OCI-LY7 (cell line): ENCODE results near the gene ANO9. TPM values are rescaled to one million over a fixed set of nuclear protein-coding genes. Genes with fewer than 3 reads are reported as not detected.

Experiments
- BruUV-seq: library from RNA; stranded (reverse); fragments of 400-500 nt; replicated peaks from 2 replicates; lab custom pipeline; 2021; lab: Mats Ljungman, UMichigan
- CTCF ChIA-PET: fragments of 300-600 bp; sonication (Branson Sonifier 250); formaldehyde crosslinking; loops from one replicate; lab custom pipeline; 2022; ENCODE audit warnings: antibody characterized with exemption; ENCODE audit not compliant: unreplicated experiment; lab: Charles Lee
- POLR2A ChIA-PET: fragments of 300-600 bp; sonication (Branson Sonifier 250); formaldehyde crosslinking; loops from one replicate; lab custom pipeline; 2022; ENCODE audit warnings: antibody characterized with exemption; lab: Charles Lee
- DNase-seq: peaks from one replicate; pipeline ENCODE4 v3.0.0-alpha.2; 2015; ENCODE audit warnings: low spot score
- H2AFZ ChIP-seq: fragments of 200-600 bp; sonication (generic), shearing (Covaris generic); 2 replicates; pipeline ENCODE4 v1.6.1; 2014; ENCODE audit warnings: mild to moderate bottlenecking, antibody characterized with exemption, low read length, moderate library complexity
- H3K27ac ChIP-seq: fragments of 200-600 bp; sonication (generic); 2 replicates; pipeline ENCODE4 v1.5.1; 2014; ENCODE audit warnings: mixed run types, low read depth, mild to moderate bottlenecking, moderate library complexity, low read length, inconsistent platforms; ENCODE audit not compliant: poor library complexity, severe bottlenecking
- H3K36me3 ChIP-seq: fragments of 200-600 bp; sonication (generic); 2 replicates; pipeline ENCODE4 v1.6.1; 2014; ENCODE audit warnings: mild to moderate bottlenecking, antibody characterized with exemption, low read length, moderate library complexity, mixed read lengths; ENCODE audit not compliant: insufficient read depth
- H3K4me1 ChIP-seq: fragments of 200-600 bp; sonication (generic); 2 replicates; pipeline ENCODE4 v1.5.1; 2014; ENCODE audit warnings: mild to moderate bottlenecking, low read length; ENCODE audit not compliant: insufficient read depth, poor library complexity, severe bottlenecking
- H3K4me2 ChIP-seq: fragments of 200-600 bp; sonication (generic); 2 replicates; pipeline ENCODE4 v1.6.1; 2014; ENCODE audit warnings: mild to moderate bottlenecking, low read length
- H3K4me3 ChIP-seq: fragments of 200-600 bp; sonication (generic); 2 replicates; pipeline ENCODE4 v1.5.1; 2014; ENCODE audit warnings: mild to moderate bottlenecking, low read depth, low read length; ENCODE audit not compliant: poor library complexity, severe bottlenecking
- H3K79me2 ChIP-seq: fragments of 200-600 bp; sonication (generic); 2 replicates; pipeline ENCODE4 v1.6.1; 2016; ENCODE audit warnings: low read depth, mild to moderate bottlenecking, low read length, moderate library complexity, mixed read lengths; ENCODE audit not compliant: insufficient read depth
- H3K9me2 ChIP-seq: fragments of 200-600 bp; sonication (generic); 2 replicates; pipeline ENCODE4 v1.6.1; 2016; ENCODE audit warnings: mild to moderate bottlenecking, low read length, mixed read lengths; ENCODE audit not compliant: insufficient read depth
- H3K9me3 ChIP-seq: fragments of 200-600 bp; sonication (generic); 2 replicates; pipeline ENCODE4 v1.6.1; 2014; ENCODE audit warnings: mild to moderate bottlenecking, mixed run types, low read length, mixed read lengths
- H4K20me1 ChIP-seq: fragments of 200-600 bp; sonication (generic); 2 replicates; pipeline ENCODE4 v1.6.1; 2014; ENCODE audit warnings: mild to moderate bottlenecking, antibody characterized with exemption, low read length, moderate library complexity, mixed read lengths; ENCODE audit not compliant: insufficient read depth
- EZH2phosphoT487 ChIP-seq: fragments of 200-600 bp; sonication (generic); IDR thresholded peaks from 2 replicates; pipeline ENCODE4 v1.6.1; 2018; ENCODE audit warnings: low read depth, borderline replicate concordance, mild to moderate bottlenecking, mixed run types, antibody characterized with exemption, low read length, moderate library complexity, mixed read lengths
- intact Hi-C: fragments of 100-400 bp; cut with micrococcal nuclease; formaldehyde crosslinking; loops from one replicate; pipeline ENCODE4 v1.10.0; 2022; ENCODE audit not compliant: unreplicated experiment
- total RNA-seq, 2 experiments: library from RNA; depleted of rRNA in 1 of 2; stranded (reverse); fragments of >200 nt in 1 of 2; shearing (Covaris generic) in 1 of 2; gene quantifications; 2 replicates each; pipeline ENCODE4 v1.2.3, GENCODE V29; 2014 to 2022
- TF ChIP-seq, protein P1 (sequence below): fragments of 200-600 bp; sonication (generic); conservative IDR thresholded peaks from 2 replicates; pipeline ENCODE4 v1.5.1; 2014; ENCODE audit warnings: mild to moderate bottlenecking, antibody characterized with exemption, low read length, moderate library complexity, mixed read lengths

ANO9 gene
- total RNA-seq, 2 experiments from 2014 or later: 25.7 to 27.6 TPM

DNA sequence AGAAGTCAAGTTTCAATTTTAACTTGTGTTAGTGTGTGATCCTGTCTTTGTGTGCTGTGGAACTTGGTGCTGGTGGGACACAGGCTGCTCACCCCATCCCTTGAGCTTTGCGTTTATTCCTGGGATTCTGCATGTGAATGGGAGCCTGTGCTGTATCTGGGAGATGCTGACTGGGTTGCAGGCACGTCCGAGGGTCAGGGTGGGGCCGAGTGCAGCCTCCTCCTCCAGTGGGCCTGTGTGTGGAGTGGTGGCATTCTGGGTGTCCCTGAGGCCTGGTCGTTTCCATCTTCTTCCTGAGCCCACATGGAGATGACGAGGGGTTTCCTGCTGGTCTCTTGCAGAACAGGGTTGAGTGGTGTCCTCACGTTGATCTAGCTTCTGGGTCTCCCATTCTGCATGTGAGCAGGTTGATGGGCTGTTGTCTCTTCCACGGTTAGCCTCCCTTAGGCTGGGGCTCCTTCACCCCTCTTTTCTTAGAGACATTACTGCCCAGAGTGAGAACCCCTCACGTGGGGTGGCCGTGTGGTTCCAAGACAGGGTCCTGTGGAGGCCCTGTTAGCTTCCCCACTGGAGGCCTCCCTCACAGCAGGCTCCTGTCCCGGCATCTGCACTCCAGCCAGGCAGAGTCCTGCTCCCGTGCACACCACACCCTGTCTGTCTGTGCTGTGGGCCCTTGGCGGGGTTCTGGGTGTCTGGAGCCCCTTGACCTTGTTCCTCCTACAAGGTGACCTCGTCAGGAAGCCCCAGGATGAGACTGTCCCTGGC is 13.2 kb upstream of the ANO9 start:
- peaks cover 10% of the 10 kb centered on the region; the same call in 1 of the 2 replicates for H3K36me3 ChIP-seq
- DNase-seq: no peak
- intact Hi-C loops: loop anchor here (5.0 kb wide), 1 partner anchor 248 kb away; the partner anchor contains the start of genes BET1L and RIC8A
- ChIA-PET CTCF (no interaction called here), POLR2A (no interaction called here)
- TF ChIP-seq EZH2phosphoT487: no peak
- TF ChIP-seq, protein P1, sequence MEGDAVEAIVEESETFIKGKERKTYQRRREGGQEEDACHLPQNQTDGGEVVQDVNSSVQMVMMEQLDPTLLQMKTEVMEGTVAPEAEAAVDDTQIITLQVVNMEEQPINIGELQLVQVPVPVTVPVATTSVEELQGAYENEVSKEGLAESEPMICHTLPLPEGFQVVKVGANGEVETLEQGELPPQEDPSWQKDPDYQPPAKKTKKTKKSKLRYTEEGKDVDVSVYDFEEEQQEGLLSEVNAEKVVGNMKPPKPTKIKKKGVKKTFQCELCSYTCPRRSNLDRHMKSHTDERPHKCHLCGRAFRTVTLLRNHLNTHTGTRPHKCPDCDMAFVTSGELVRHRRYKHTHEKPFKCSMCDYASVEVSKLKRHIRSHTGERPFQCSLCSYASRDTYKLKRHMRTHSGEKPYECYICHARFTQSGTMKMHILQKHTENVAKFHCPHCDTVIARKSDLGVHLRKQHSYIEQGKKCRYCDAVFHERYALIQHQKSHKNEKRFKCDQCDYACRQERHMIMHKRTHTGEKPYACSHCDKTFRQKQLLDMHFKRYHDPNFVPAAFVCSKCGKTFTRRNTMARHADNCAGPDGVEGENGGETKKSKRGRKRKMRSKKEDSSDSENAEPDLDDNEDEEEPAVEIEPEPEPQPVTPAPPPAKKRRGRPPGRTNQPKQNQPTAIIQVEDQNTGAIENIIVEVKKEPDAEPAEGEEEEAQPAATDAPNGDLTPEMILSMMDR: no peak
- no peak overlapping the region for H3K4me3 ChIP-seq
- no TSS peak for BruUV-seq
- no peaks in the 10 kb centered on the region for H3K79me2 ChIP-seq
- H3K9me2 ChIP-seq: no peaks in the 10 kb centered on the region
- H3K4me1 ChIP-seq: peaks cover 18% of the 10 kb centered on the region
- no peak overlapping the region for H3K27ac ChIP-seq
- no peak overlapping the region for H3K4me2 ChIP-seq
- H4K20me1 ChIP-seq: no peaks in the 10 kb centered on the region
- no peaks in the 10 kb centered on the region for H3K9me3 ChIP-seq
- H2AFZ ChIP-seq: no peak overlapping the region

DNA sequence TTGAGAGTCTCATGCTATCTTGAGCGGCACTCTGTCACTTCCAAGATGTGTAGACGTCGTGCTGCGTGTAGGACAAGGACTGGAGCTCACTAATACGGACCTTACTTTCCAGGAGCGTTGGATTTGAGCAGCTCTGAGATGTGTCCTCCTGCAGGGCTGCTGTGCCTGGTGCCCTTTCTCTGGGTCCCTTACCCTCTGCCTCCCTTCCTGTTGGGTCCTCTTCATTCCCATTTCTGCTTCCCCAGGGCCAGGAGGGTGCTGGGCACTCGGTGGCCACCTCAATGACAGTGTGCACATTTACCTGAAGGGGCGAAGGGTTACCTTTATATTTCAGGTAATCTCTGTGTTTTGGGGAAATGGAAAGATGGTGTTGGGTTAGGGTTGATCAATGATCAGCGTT is 12.2 kb upstream of the ANO9 start:
- H3K79me2 ChIP-seq: no peaks in the 10 kb centered on the region; the same call in 1 of the 2 replicates
- ChIA-PET POLR2A (no interaction called here), CTCF (no interaction called here)

More for the DNA sequence above, 12.2 kb upstream of the ANO9 start:
- H4K20me1 ChIP-seq: no peaks in the 10 kb centered on the region
- no peaks in the 10 kb centered on the region for H3K9me2 ChIP-seq
- no peak for DNase-seq
- no peak overlapping the region for H3K27ac ChIP-seq
- H3K36me3 ChIP-seq: peaks cover 10% of the 10 kb centered on the region; the same call in 1 of the 2 replicates
- no peak overlapping the region for H2AFZ ChIP-seq
- no peak overlapping the region for H3K4me3 ChIP-seq
- H3K9me3 ChIP-seq: no peaks in the 10 kb centered on the region
- no peak overlapping the region for H3K4me2 ChIP-seq
- intact Hi-C loops: loop anchor here (5.0 kb wide), 1 partner anchor 247 kb away; the partner anchor contains the start of genes BET1L and RIC8A
- H3K4me1 ChIP-seq: peaks cover 26% of the 10 kb centered on the region
- BruUV-seq: no TSS peak
- TF ChIP-seq, protein P1: no peak
- no peak for TF ChIP-seq EZH2phosphoT487
